Measurements from ENCODE around the gene ARHGAP36. TPM values are rescaled to one million over a fixed set of nuclear protein-coding genes. Genes with fewer than 3 reads are reported as not detected.

Gene ARHGAP36
- total RNA-seq, 1 experiment from 2014 or later: not detected

- no peak overlapping the region for H3K4me3 Mint-ChIP-seq (ENCODE audit: low read depth, unreplicated experiment)
- DNase-seq: no peak
- BruUV-seq (replicated peaks): no TSS peak
- H3K36me3 Mint-ChIP-seq (ENCODE audit: insufficient read depth, unreplicated experiment): no peaks in the 10 kb centered on the region
- TF ChIP-seq CTCF (IDR thresholded peaks at IDR 0.05; ENCODE audit: unreplicated experiment): no peak
- no peak overlapping the region for H3K27ac Mint-ChIP-seq (ENCODE audit: unreplicated experiment)
- intact Hi-C loops (cut with micrococcal nuclease; ENCODE audit: unreplicated experiment): no loop called here
- CTCF ChIA-PET: no interaction called here
- H3K4me1 Mint-ChIP-seq (ENCODE audit: low read depth, unreplicated experiment): no peaks in the 10 kb centered on the region
- H3K27me3 Mint-ChIP-seq (ENCODE audit: unreplicated experiment): peaks cover 13% of the 10 kb centered on the region
- no peaks in the 10 kb centered on the region for H3K9me3 Mint-ChIP-seq (ENCODE audit: low read depth, unreplicated experiment)
These were observed 440 bp upstream of the ARHGAP36 start for GRCh38 chrX:131057706-131058105.

GRCh38 chrX:131059246-131059645 lies 1.1 kb downstream of the ARHGAP36 start:
- no peak for DNase-seq
- Mint-ChIP-seq H3K27ac (ENCODE audit: unreplicated experiment) (no peak overlapping the region), H3K4me3 (ENCODE audit: low read depth, unreplicated experiment) (no peak overlapping the region), H3K36me3 (ENCODE audit: insufficient read depth, unreplicated experiment) (no peaks in the 10 kb centered on the region), H3K4me1 (ENCODE audit: low read depth, unreplicated experiment) (no peaks in the 10 kb centered on the region), H3K9me3 (ENCODE audit: low read depth, unreplicated experiment) (no peaks in the 10 kb centered on the region), H3K27me3 (ENCODE audit: unreplicated experiment) (peaks cover 20% of the 10 kb centered on the region)
- CTCF ChIA-PET: no interaction called here
- TF ChIP-seq CTCF (IDR thresholded peaks at IDR 0.05; ENCODE audit: unreplicated experiment): no peak
- intact Hi-C loops (cut with micrococcal nuclease; ENCODE audit: unreplicated experiment): no loop called here
- BruUV-seq (replicated peaks): no TSS peak

GRCh38 chrX:131060147-131060546 lies 2.0 kb downstream of the ARHGAP36 start:
- TF ChIP-seq CTCF (IDR thresholded peaks at IDR 0.05; ENCODE audit: unreplicated experiment): no peak

GRCh38 chrX:131061306-131061705 lies 3.2 kb downstream of the ARHGAP36 start:
- H3K4me1 Mint-ChIP-seq (ENCODE audit: low read depth, unreplicated experiment): no peaks in the 10 kb centered on the region
- CTCF ChIA-PET: no interaction called here
- intact Hi-C loops (cut with micrococcal nuclease; ENCODE audit: unreplicated experiment): no loop called here
- TF ChIP-seq CTCF (IDR thresholded peaks at IDR 0.05; ENCODE audit: unreplicated experiment): no peak
- H3K9me3 Mint-ChIP-seq (ENCODE audit: low read depth, unreplicated experiment): no peaks in the 10 kb centered on the region
- H3K27ac Mint-ChIP-seq (ENCODE audit: unreplicated experiment): no peak overlapping the region
- peaks cover 27% of the 10 kb centered on the region for H3K27me3 Mint-ChIP-seq (ENCODE audit: unreplicated experiment)
- H3K36me3 Mint-ChIP-seq (ENCODE audit: insufficient read depth, unreplicated experiment): no peaks in the 10 kb centered on the region
- H3K4me3 Mint-ChIP-seq (ENCODE audit: low read depth, unreplicated experiment): no peak overlapping the region
- no TSS peak for BruUV-seq (replicated peaks)
- DNase-seq: no peak

More at GRCh38 chrX:131060147-131060546, 2.0 kb downstream of the ARHGAP36 start:
- no peaks in the 10 kb centered on the region for H3K4me1 Mint-ChIP-seq (ENCODE audit: low read depth, unreplicated experiment)
- no peaks in the 10 kb centered on the region for H3K36me3 Mint-ChIP-seq (ENCODE audit: insufficient read depth, unreplicated experiment)
- no peak for DNase-seq
- BruUV-seq (replicated peaks): no TSS peak
- CTCF ChIA-PET: no interaction called here
- intact Hi-C loops (cut with micrococcal nuclease; ENCODE audit: unreplicated experiment): no loop called here
- no peak overlapping the region for H3K27ac Mint-ChIP-seq (ENCODE audit: unreplicated experiment)
- H3K9me3 Mint-ChIP-seq (ENCODE audit: low read depth, unreplicated experiment): no peaks in the 10 kb centered on the region
- peaks cover 27% of the 10 kb centered on the region for H3K27me3 Mint-ChIP-seq (ENCODE audit: unreplicated experiment)
- no peak overlapping the region for H3K4me3 Mint-ChIP-seq (ENCODE audit: low read depth, unreplicated experiment)

Measured in Calu3 (cell line).